WTC11 (cell line): ENCODE data around the gene SOCS7. TPM values are rescaled to one million over a fixed set of nuclear protein-coding genes. Genes with fewer than 3 reads are reported as not detected.

ENCODE experiments used
- ATAC-seq: fragments of 200-7000 bp; cut with Tn5 transposase; 2 replicates; pipeline ENCODE4 v1.10.0; 2021; ENCODE audit warnings: mild to moderate bottlenecking, moderate library complexity
- CTCF ChIA-PET: fragments of 300-600 bp; sonication (Branson Sonifier 250); formaldehyde crosslinking; loops from one replicate; lab custom pipeline; 2021; ENCODE audit warnings: antibody characterized with exemption; lab: Charles Lee
- POLR2A ChIA-PET: fragments of 350-600 bp; sonication (Branson Sonifier 250); formaldehyde crosslinking; loops from one replicate; lab custom pipeline; 2021; ENCODE audit warnings: antibody characterized with exemption; lab: Charles Lee
- DNase-seq: peaks from one replicate; pipeline ENCODE4 v3.0.0; 2021; ENCODE audit warnings: low spot score
- H3K27ac Mint-ChIP-seq: 2 replicates; pipeline ENCODE4 v1.8.0; 2021; ENCODE audit warnings: mixed read lengths
- H3K27me3 Mint-ChIP-seq: 2 replicates; pipeline ENCODE4 v1.8.0; 2021; ENCODE audit warnings: low read depth, mild to moderate bottlenecking, moderate library complexity, mixed read lengths
- H3K36me3 Mint-ChIP-seq: 2 replicates; pipeline ENCODE4 v1.8.0; 2021; ENCODE audit warnings: mixed read lengths
- H3K4me1 Mint-ChIP-seq: 2 replicates; pipeline ENCODE4 v1.8.0; 2022; ENCODE audit warnings: mixed read lengths
- H3K4me3 Mint-ChIP-seq: 2 replicates; pipeline ENCODE4 v1.8.0; 2021; ENCODE audit warnings: mild to moderate bottlenecking, moderate library complexity, mixed read lengths
- H3K9me3 Mint-ChIP-seq: 2 replicates; pipeline ENCODE4 v1.8.0; 2021; ENCODE audit warnings: mixed read lengths
- AFF4 ChIP-seq: sonication (generic); formaldehyde crosslinking; IDR thresholded peaks from 2 replicates; pipeline ENCODE4 v1.8.1; 2023; ENCODE audit warnings: mild to moderate bottlenecking, missing genetic modification reagents, borderline replicate concordance
- ATF6 ChIP-seq: sonication (generic); formaldehyde crosslinking; IDR thresholded peaks from 2 replicates; pipeline ENCODE4 v1.8.1; 2023; ENCODE audit warnings: mild to moderate bottlenecking, missing genetic modification reagents
- CREM ChIP-seq: sonication (generic); formaldehyde crosslinking; IDR thresholded peaks from 2 replicates; pipeline ENCODE4 v1.8.1; 2022; ENCODE audit warnings: mild to moderate bottlenecking, missing genetic modification reagents, moderate library complexity
- ELF4 ChIP-seq: sonication (generic); formaldehyde crosslinking; IDR thresholded peaks from 2 replicates; pipeline ENCODE4 v1.8.1; 2022; ENCODE audit warnings: low read depth, mild to moderate bottlenecking, moderate library complexity, missing genetic modification reagents
- EMX1 ChIP-seq: fragments of 250-450 bp; sonication (Bioruptor Pico); IDR thresholded peaks from 2 replicates; pipeline ENCODE4 v1.8.0; 2021; ENCODE audit warnings: mild to moderate bottlenecking
- ETV6 ChIP-seq: sonication (generic); formaldehyde crosslinking; IDR thresholded peaks from 2 replicates; pipeline ENCODE4 v1.8.1; 2022; ENCODE audit warnings: mild to moderate bottlenecking, missing genetic modification reagents
- FOXK1 ChIP-seq: sonication (generic); formaldehyde crosslinking; IDR thresholded peaks from 2 replicates; pipeline ENCODE4 v1.8.0; 2022; ENCODE audit warnings: mild to moderate bottlenecking, moderate library complexity, missing genetic modification reagents
- GABPB1 ChIP-seq: sonication (generic); formaldehyde crosslinking; IDR thresholded peaks from 2 replicates; pipeline ENCODE4 v1.8.1; 2023; ENCODE audit warnings: mild to moderate bottlenecking, missing genetic modification reagents
- GTF2I ChIP-seq: fragments of 250-450 bp; sonication (Bioruptor Pico); conservative IDR thresholded peaks from 2 replicates; pipeline ENCODE4 v1.4.0; 2021; ENCODE audit warnings: mild to moderate bottlenecking
- PRRX2 ChIP-seq: fragments of 250-450 bp; sonication (Bioruptor Pico); IDR thresholded peaks from 2 replicates; pipeline ENCODE4 v1.8.0; 2021; ENCODE audit warnings: mild to moderate bottlenecking
- SMAD3 ChIP-seq: sonication (generic); formaldehyde crosslinking; IDR thresholded peaks from 2 replicates; pipeline ENCODE4 v1.8.0; 2022; ENCODE audit warnings: missing genetic modification reagents, mild to moderate bottlenecking, borderline replicate concordance
- SP1 ChIP-seq: sonication (generic); formaldehyde crosslinking; conservative IDR thresholded peaks from 2 replicates; pipeline ENCODE4 v1.8.1; 2022; ENCODE audit warnings: missing genetic modification reagents
- ZNF219 ChIP-seq: sonication (generic); formaldehyde crosslinking; IDR thresholded peaks from 2 replicates; pipeline ENCODE4 v1.8.0; 2023; ENCODE audit warnings: missing genetic modification reagents, mild to moderate bottlenecking, borderline replicate concordance
- ZNF263 ChIP-seq: sonication (generic); formaldehyde crosslinking; IDR thresholded peaks from 2 replicates; pipeline ENCODE4 v1.8.1; 2022; ENCODE audit warnings: low read depth, mild to moderate bottlenecking, moderate library complexity, missing genetic modification reagents
- ZNF317 ChIP-seq: sonication (generic); formaldehyde crosslinking; IDR thresholded peaks from 2 replicates; pipeline ENCODE4 v1.8.1; 2023; ENCODE audit warnings: low read depth, mild to moderate bottlenecking, moderate library complexity, missing genetic modification reagents, borderline replicate concordance
- ZNF396 ChIP-seq: fragments of 250-450 bp; sonication (Bioruptor Pico); IDR thresholded peaks from 2 replicates; pipeline ENCODE4 v1.8.0; 2021; ENCODE audit warnings: mild to moderate bottlenecking, moderate library complexity, borderline replicate concordance
- total RNA-seq: library from RNA; stranded (reverse); gene quantifications from 3 replicates; pipeline ENCODE4 v1.2.3, GENCODE V29; 2021

The SOCS7 gene
- total RNA-seq, 1 experiment from 2014 or later = 33.6 TPM

GRCh38 chr17:38351412-38352222 lies at the start of gene SOCS7 (continued):
- TF ChIP-seq ATF6 (CRISPR knock-in tag) (no peak), GTF2I (CRISPR knock-in tag) (peak; percentile 62), SP1 (CRISPR knock-in tag) (peak; percentile 81), ZNF396 (no peak), CREM (peak; percentile 92), FOXK1 (0 out of 2 replicates have a peak, but pooled peaks have one; percentile 15), SMAD3 (no peak)

- no peak for TF ChIP-seq SMAD3
- no peak for TF ChIP-seq PRRX2
- no peak for TF ChIP-seq GABPB1 (CRISPR knock-in tag)
- TF ChIP-seq ZNF219 (CRISPR knock-in tag) = no peak
- TF ChIP-seq ELF4 (CRISPR knock-in tag) = no peak
- TF ChIP-seq ZNF317 (CRISPR knock-in tag) = no peak
- no peak for TF ChIP-seq ETV6
- TF ChIP-seq ZNF263 = no peak
- TF ChIP-seq AFF4 = no peak
- TF ChIP-seq, all 79 proteins: peak for 0
- ChIA-PET POLR2A (interaction anchor here (0.6 kb wide), 1 partner anchor 122 kb away, joined by 3 read pairs; no protein-coding TSS in a partner anchor), CTCF (interaction anchor here (0.7 kb wide), 1 partner anchor 18 kb away, joined by 6 read pairs; no protein-coding TSS in a partner anchor)
- Mint-ChIP-seq H3K9me3 (no peaks in the 10 kb centered on the region), H3K36me3 (peaks cover 30% of the 10 kb centered on the region), H3K27ac (no peak overlapping the region), H3K27me3 (no peaks in the 10 kb centered on the region), H3K4me3 (no peak overlapping the region), H3K4me1 (no peaks in the 10 kb centered on the region)
- DNase-seq (no peak), ATAC-seq (no peak)
Measured at GRCh38 chr17:38315497-38315896, 36.1 kb upstream of the SOCS7 start.

- no peak for ATAC-seq
- no peak for TF ChIP-seq EMX1
- DNase-seq = no peak
- H3K4me3 Mint-ChIP-seq = no peak overlapping the region
- H3K36me3 Mint-ChIP-seq = peaks cover 35% of the 10 kb centered on the region
- ChIA-PET CTCF (interaction anchor here (0.7 to 1.7 kb wide), 4 partner anchors 14 to 97 kb away, joined by 3 to 6 read pairs (median 4); no protein-coding TSS in a partner anchor), POLR2A (no interaction called here)
- no peaks in the 10 kb centered on the region for H3K27me3 Mint-ChIP-seq
- H3K9me3 Mint-ChIP-seq = no peaks in the 10 kb centered on the region
- H3K27ac Mint-ChIP-seq = peak overlapping the region; percentile 72
- H3K4me1 Mint-ChIP-seq = no peaks in the 10 kb centered on the region
Measured at GRCh38 chr17:38317081-38317480, 34.6 kb upstream of the SOCS7 start.
